ENCODE measurements around the gene DLGAP1. TPM values are rescaled to one million over a fixed set of nuclear protein-coding genes. Genes with fewer than 3 reads are reported as not detected.
"Not testable (repeated sequence)": the region's sequence is repeated elsewhere in the genome, so short reads cannot be mapped to it uniquely, and the experiment has no call there.

The DLGAP1 gene
- total RNA-seq, 1 experiment from 2014 or later: 2.9 TPM

GRCh38 chr18:3694030-3694778 lies 760.9 kb downstream of the DLGAP1 start:
- not testable (repeated sequence) for DNase-seq (ENCODE audit: low read depth)

- DNase-seq (ENCODE audit: low read depth): no peak
These were observed 761.7 kb downstream of the DLGAP1 start for GRCh38 chr18:3693410-3693809.

GRCh38 chr18:3692691-3693090 lies 762.4 kb downstream of the DLGAP1 start:
- no peak for DNase-seq (ENCODE audit: low read depth)

- no peak for DNase-seq (ENCODE audit: low read depth)
These were observed 762.9 kb downstream of the DLGAP1 start for GRCh38 chr18:3692113-3692621.

- no peak for DNase-seq (ENCODE audit: low read depth)
These were observed 763.4 kb downstream of the DLGAP1 start for GRCh38 chr18:3691705-3692104.

GRCh38 chr18:3690764-3691066 lies 764.4 kb downstream of the DLGAP1 start:
- no peak for DNase-seq (ENCODE audit: low read depth)

GRCh38 chr18:3689986-3690763 lies 764.9 kb downstream of the DLGAP1 start:
- no peak for DNase-seq (ENCODE audit: low read depth)

- DNase-seq (ENCODE audit: low read depth): peak; percentile 23
These were observed 766.0 kb downstream of the DLGAP1 start for GRCh38 chr18:3689091-3689490.

- peak; percentile 68 for DNase-seq (ENCODE audit: low read depth)
These were observed 766.4 kb downstream of the DLGAP1 start for GRCh38 chr18:3688690-3689089.

- DNase-seq (ENCODE audit: low read depth): no peak
These were observed 771.6 kb downstream of the DLGAP1 start for GRCh38 chr18:3683483-3683882.

GRCh38 chr18:3682061-3682460 lies 773.0 kb downstream of the DLGAP1 start:
- no peak for DNase-seq (ENCODE audit: low read depth)

GRCh38 chr18:3679241-3679640 lies 775.9 kb downstream of the DLGAP1 start:
- DNase-seq (ENCODE audit: low read depth): no peak

- DNase-seq (ENCODE audit: low read depth): no peak
These were observed 779.1 kb downstream of the DLGAP1 start for GRCh38 chr18:3675994-3676393.

GRCh38 chr18:3675446-3675845 lies 779.7 kb downstream of the DLGAP1 start:
- peak; percentile 55 for DNase-seq (ENCODE audit: low read depth)

GRCh38 chr18:3671176-3671575 lies 783.9 kb downstream of the DLGAP1 start:
- no peak for DNase-seq (ENCODE audit: low read depth)

GRCh38 chr18:3669376-3669775 lies 785.7 kb downstream of the DLGAP1 start:
- DNase-seq (ENCODE audit: low read depth): no peak

GRCh38 chr18:3667255-3668137 lies 787.6 kb downstream of the DLGAP1 start:
- no peak for DNase-seq (ENCODE audit: low read depth)

GRCh38 chr18:3666526-3667254 lies 788.4 kb downstream of the DLGAP1 start:
- DNase-seq (ENCODE audit: low read depth): no peak

GRCh38 chr18:3665780-3666525 lies 789.2 kb downstream of the DLGAP1 start:
- DNase-seq (ENCODE audit: low read depth): peak; percentile 74

- DNase-seq (ENCODE audit: low read depth): no peak
These were observed 789.9 kb downstream of the DLGAP1 start for GRCh38 chr18:3665204-3665603.
